RWPE2 (cell line): Measurements from ENCODE around the gene ERICH4.
"Not testable (repeated sequence)": the region's sequence is repeated elsewhere in the genome, so short reads cannot be mapped to it uniquely, and the experiment has no call there.

Source experiments
- ATAC-seq: fragments of 200-7000 bp; cut with Tn5 transposase; 3 replicates; pipeline ENCODE4 v1.9.1; 2021; ENCODE audit warnings: low read depth
- DNase-seq: peaks from one replicate; pipeline ENCODE4 v3.0.0-alpha.2; 2020; ENCODE audit warnings: low spot score
- H3K27ac ChIP-seq: fragments of 450-650 bp; 2 replicates; pipeline ENCODE4 v1.5.1; 2017; ENCODE audit warnings: mild to moderate bottlenecking; ENCODE audit not compliant: poor library complexity, severe bottlenecking
- H3K27me3 ChIP-seq: fragments of 250-450 bp; sonication (Bioruptor Pico); 2 replicates; pipeline ENCODE4 v1.5.1; 2021; ENCODE audit warnings: mild to moderate bottlenecking, moderate library complexity; ENCODE audit not compliant: insufficient read depth, poor library complexity, severe bottlenecking
- H3K36me3 ChIP-seq: fragments of 250-450 bp; sonication (Bioruptor Pico); 2 replicates; pipeline ENCODE4 v1.5.1; 2020; ENCODE audit warnings: low read depth, mild to moderate bottlenecking, moderate library complexity
- H3K4me1 ChIP-seq: fragments of 250-450 bp; sonication (Bioruptor Pico); 2 replicates; pipeline ENCODE4 v1.5.1; 2021; ENCODE audit warnings: mild to moderate bottlenecking, moderate library complexity; ENCODE audit not compliant: insufficient read depth, poor library complexity, severe bottlenecking
- H3K4me3 ChIP-seq: fragments of 250-450 bp; sonication (Bioruptor Pico); 2 replicates; pipeline ENCODE4 v1.5.1; 2021; ENCODE audit warnings: mild to moderate bottlenecking, moderate library complexity; ENCODE audit not compliant: severe bottlenecking
- H3K9me3 ChIP-seq: fragments of 250-450 bp; sonication (Bioruptor Pico); 2 replicates; pipeline ENCODE4 v1.5.1; 2021; ENCODE audit warnings: mild to moderate bottlenecking, moderate library complexity; ENCODE audit not compliant: severe bottlenecking
- TF ChIP-seq, protein P1 (sequence below): fragments of 450-650 bp; IDR thresholded peaks from one replicate; pipeline ENCODE4 v1.5.1; 2017; ENCODE audit warnings: mild to moderate bottlenecking, moderate library complexity; ENCODE audit not compliant: poor library complexity, severe bottlenecking

ERICH4 gene

GRCh38 chr19:41484822-41485221 lies 41.9 kb downstream of the ERICH4 start:
- no peak for DNase-seq
- H3K36me3 ChIP-seq, result no peaks in the 10 kb centered on the region
- H3K27me3 ChIP-seq, result peaks cover 23% of the 10 kb centered on the region
- H3K9me3 ChIP-seq, result no peaks in the 10 kb centered on the region
- no peak overlapping the region for H3K4me3 ChIP-seq
- H3K27ac ChIP-seq, result no peak overlapping the region
- ATAC-seq, result no peak
- H3K4me1 ChIP-seq, result no peaks in the 10 kb centered on the region
- TF ChIP-seq, protein P1, sequence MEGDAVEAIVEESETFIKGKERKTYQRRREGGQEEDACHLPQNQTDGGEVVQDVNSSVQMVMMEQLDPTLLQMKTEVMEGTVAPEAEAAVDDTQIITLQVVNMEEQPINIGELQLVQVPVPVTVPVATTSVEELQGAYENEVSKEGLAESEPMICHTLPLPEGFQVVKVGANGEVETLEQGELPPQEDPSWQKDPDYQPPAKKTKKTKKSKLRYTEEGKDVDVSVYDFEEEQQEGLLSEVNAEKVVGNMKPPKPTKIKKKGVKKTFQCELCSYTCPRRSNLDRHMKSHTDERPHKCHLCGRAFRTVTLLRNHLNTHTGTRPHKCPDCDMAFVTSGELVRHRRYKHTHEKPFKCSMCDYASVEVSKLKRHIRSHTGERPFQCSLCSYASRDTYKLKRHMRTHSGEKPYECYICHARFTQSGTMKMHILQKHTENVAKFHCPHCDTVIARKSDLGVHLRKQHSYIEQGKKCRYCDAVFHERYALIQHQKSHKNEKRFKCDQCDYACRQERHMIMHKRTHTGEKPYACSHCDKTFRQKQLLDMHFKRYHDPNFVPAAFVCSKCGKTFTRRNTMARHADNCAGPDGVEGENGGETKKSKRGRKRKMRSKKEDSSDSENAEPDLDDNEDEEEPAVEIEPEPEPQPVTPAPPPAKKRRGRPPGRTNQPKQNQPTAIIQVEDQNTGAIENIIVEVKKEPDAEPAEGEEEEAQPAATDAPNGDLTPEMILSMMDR, result no peak

DNA sequence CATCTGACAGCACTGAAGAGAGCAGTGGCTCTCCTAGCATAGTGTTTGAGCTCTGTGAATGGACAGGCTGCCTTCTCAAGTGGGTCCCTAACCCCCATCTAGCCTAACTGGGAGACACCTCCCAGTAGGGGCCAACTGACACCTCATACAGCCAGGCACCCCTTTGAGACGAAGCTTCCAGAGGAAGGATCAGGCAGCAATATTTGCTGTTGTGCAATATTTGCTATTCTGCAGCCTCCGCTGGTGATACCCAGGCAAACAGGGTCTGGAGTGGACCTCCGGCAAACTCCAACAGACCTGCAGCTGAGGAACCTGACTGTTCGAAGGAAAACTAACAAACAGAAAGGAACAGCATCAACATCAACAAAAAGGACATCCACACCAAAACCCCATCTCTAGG lies 44.0 kb downstream of the ERICH4 start:
- H3K27me3 ChIP-seq, result peaks cover 23% of the 10 kb centered on the region
- DNase-seq, H3K9me3 ChIP-seq, H3K27ac ChIP-seq, ATAC-seq, H3K4me1 ChIP-seq, H3K4me3 ChIP-seq, H3K36me3 ChIP-seq: not testable (repeated sequence)

GRCh38 chr19:41492843-41493242 lies 49.9 kb downstream of the ERICH4 start:
- ATAC-seq (no peak), DNase-seq (no peak)
- H3K4me3 ChIP-seq, result no peak overlapping the region
- H3K9me3 ChIP-seq, result no peaks in the 10 kb centered on the region
- no peaks in the 10 kb centered on the region for H3K4me1 ChIP-seq
- no peak overlapping the region for H3K27ac ChIP-seq
- H3K36me3 ChIP-seq, result no peaks in the 10 kb centered on the region
- H3K27me3 ChIP-seq, result peaks cover 4% of the 10 kb centered on the region
- TF ChIP-seq, protein P1, result no peak
